Neural crest cell (in vitro differentiated cells): ENCODE measurements around the gene FLACC1. TPM values are rescaled to one million over a fixed set of nuclear protein-coding genes. Genes with fewer than 3 reads are reported as not detected.

ENCODE experiments used
- DNase-seq: peaks from one replicate; pipeline ENCODE4 v3.0.0; 2021; ENCODE audit warnings: low read depth, mixed read lengths, low spot score
- H3K27ac Mint-ChIP-seq: one replicate; pipeline ENCODE4 v1.8.0; 2021; ENCODE audit warnings: mild to moderate bottlenecking, mixed read lengths; ENCODE audit not compliant: unreplicated experiment
- H3K27me3 Mint-ChIP-seq: 2 replicates; pipeline ENCODE4 v1.8.0; 2021; ENCODE audit warnings: low read depth, mild to moderate bottlenecking, mixed read lengths
- H3K36me3 Mint-ChIP-seq: 2 replicates; pipeline ENCODE4 v1.8.0; 2021; ENCODE audit warnings: low read depth, mild to moderate bottlenecking, mixed read lengths
- H3K4me1 Mint-ChIP-seq: 2 replicates; pipeline ENCODE4 v1.8.0; 2021; ENCODE audit warnings: mixed read lengths
- H3K4me3 Mint-ChIP-seq: one replicate; pipeline ENCODE4 v1.8.0; 2021; ENCODE audit warnings: mild to moderate bottlenecking, mixed read lengths
- H3K9me3 Mint-ChIP-seq: 2 replicates; pipeline ENCODE4 v1.8.0; 2021; ENCODE audit warnings: mixed read lengths
- CTCF ChIP-seq: fragments of 200-600 bp; sonication (generic); conservative IDR thresholded peaks from 2 replicates; pipeline ENCODE4 v1.5.0; 2021; ENCODE audit warnings: antibody characterized with exemption, mild to moderate bottlenecking
- total RNA-seq: library from RNA; stranded (reverse); gene quantifications from 2 replicates; pipeline ENCODE4 v1.2.1, GENCODE V29; 2021

The FLACC1 gene
- total RNA-seq, 1 donor from 2014 or later: 1.0 TPM

GRCh38 chr2:201261906-201262305 is 95.2 kb downstream of the FLACC1 start:
- H3K27me3 Mint-ChIP-seq: no peaks in the 10 kb centered on the region
- no peak for DNase-seq
- peaks cover 3% of the 10 kb centered on the region for H3K9me3 Mint-ChIP-seq
- H3K4me3 Mint-ChIP-seq: no peak overlapping the region
- no peak overlapping the region for H3K27ac Mint-ChIP-seq
- no peak for TF ChIP-seq CTCF
- H3K4me1 Mint-ChIP-seq: peaks cover 46% of the 10 kb centered on the region
- no peaks in the 10 kb centered on the region for H3K36me3 Mint-ChIP-seq

- peaks cover 3% of the 10 kb centered on the region for H3K9me3 Mint-ChIP-seq
- H3K27me3 Mint-ChIP-seq: no peaks in the 10 kb centered on the region
- no peak for TF ChIP-seq CTCF
Measured at GRCh38 chr2:201261471-201261870, 95.7 kb downstream of the FLACC1 start.

GRCh38 chr2:201260302-201260800 is 96.8 kb downstream of the FLACC1 start, which contains the start of gene CASP8:
Gene CASP8 (plus strand): TSS chr2:201260536. CDS start chr2:201266487, 5,951 bp downstream.
- Mint-ChIP-seq H3K36me3 (no peaks in the 10 kb centered on the region), H3K4me1 (peaks cover 46% of the 10 kb centered on the region), H3K9me3 (peaks cover 3% of the 10 kb centered on the region), H3K27ac (peak within 1 kb of the TSS; percentile 71), H3K4me3 (no peak within 1 kb of the TSS), H3K27me3 (no peaks in the 10 kb centered on the region)
- no peak for TF ChIP-seq CTCF
- DNase-seq: no peak

More at GRCh38 chr2:201261471-201261870, 95.7 kb downstream of the FLACC1 start:
- peaks cover 46% of the 10 kb centered on the region for H3K4me1 Mint-ChIP-seq
- H3K4me3 Mint-ChIP-seq: no peak overlapping the region
- H3K36me3 Mint-ChIP-seq: no peaks in the 10 kb centered on the region
- DNase-seq: no peak
- H3K27ac Mint-ChIP-seq: peak overlapping the region; percentile 71

- Mint-ChIP-seq H3K36me3 (no peaks in the 10 kb centered on the region), H3K9me3 (peaks cover 3% of the 10 kb centered on the region)
Measured at GRCh38 chr2:201258666-201259615, 98.2 kb downstream of the FLACC1 start.

More at GRCh38 chr2:201258666-201259615, 98.2 kb downstream of the FLACC1 start:
- Mint-ChIP-seq H3K4me3 (peak overlapping the region; percentile 81), H3K27me3 (no peaks in the 10 kb centered on the region), H3K27ac (peak overlapping the region; percentile 92), H3K4me1 (peaks cover 43% of the 10 kb centered on the region)
- no peak for TF ChIP-seq CTCF
- DNase-seq: no peak
